RWPE2 (cell line): ENCODE results near the gene OR10T2.

Source experiments
- ATAC-seq: fragments of 200-7000 bp; cut with Tn5 transposase; 3 replicates; pipeline ENCODE4 v1.9.1; 2021; ENCODE audit warnings: low read depth
- DNase-seq: peaks from one replicate; pipeline ENCODE4 v3.0.0-alpha.2; 2020; ENCODE audit warnings: low spot score
- H3K27ac ChIP-seq: fragments of 450-650 bp; 2 replicates; pipeline ENCODE4 v1.5.1; 2017; ENCODE audit warnings: mild to moderate bottlenecking; ENCODE audit not compliant: poor library complexity, severe bottlenecking
- H3K27me3 ChIP-seq: fragments of 250-450 bp; sonication (Bioruptor Pico); 2 replicates; pipeline ENCODE4 v1.5.1; 2021; ENCODE audit warnings: mild to moderate bottlenecking, moderate library complexity; ENCODE audit not compliant: insufficient read depth, poor library complexity, severe bottlenecking
- H3K36me3 ChIP-seq: fragments of 250-450 bp; sonication (Bioruptor Pico); 2 replicates; pipeline ENCODE4 v1.5.1; 2020; ENCODE audit warnings: low read depth, mild to moderate bottlenecking, moderate library complexity
- H3K4me1 ChIP-seq: fragments of 250-450 bp; sonication (Bioruptor Pico); 2 replicates; pipeline ENCODE4 v1.5.1; 2021; ENCODE audit warnings: mild to moderate bottlenecking, moderate library complexity; ENCODE audit not compliant: insufficient read depth, poor library complexity, severe bottlenecking
- H3K4me3 ChIP-seq: fragments of 250-450 bp; sonication (Bioruptor Pico); 2 replicates; pipeline ENCODE4 v1.5.1; 2021; ENCODE audit warnings: mild to moderate bottlenecking, moderate library complexity; ENCODE audit not compliant: severe bottlenecking
- H3K9me3 ChIP-seq: fragments of 250-450 bp; sonication (Bioruptor Pico); 2 replicates; pipeline ENCODE4 v1.5.1; 2021; ENCODE audit warnings: mild to moderate bottlenecking, moderate library complexity; ENCODE audit not compliant: severe bottlenecking
- CTCF ChIP-seq: fragments of 450-650 bp; IDR thresholded peaks from one replicate; pipeline ENCODE4 v1.5.1; 2017; ENCODE audit warnings: mild to moderate bottlenecking, moderate library complexity; ENCODE audit not compliant: poor library complexity, severe bottlenecking

OR10T2 gene

GRCh38 chr1:158400871-158401270 lies 1.6 kb upstream of the OR10T2 start:
- no peak for TF ChIP-seq CTCF
- DNase-seq (no peak), ATAC-seq (no peak)
- Histone ChIP-seq H3K4me3 (no peak overlapping the region), H3K9me3 (no peaks in the 10 kb centered on the region), H3K27me3 (peaks cover 26% of the 10 kb centered on the region), H3K27ac (no peak overlapping the region), H3K36me3 (no peaks in the 10 kb centered on the region), H3K4me1 (no peaks in the 10 kb centered on the region)

- H3K27me3 ChIP-seq: peaks cover 18% of the 10 kb centered on the region
- no peak overlapping the region for H3K27ac ChIP-seq
- DNase-seq (no peak), ATAC-seq (no peak)
- no peaks in the 10 kb centered on the region for H3K4me1 ChIP-seq
- H3K36me3 ChIP-seq: no peaks in the 10 kb centered on the region
- H3K9me3 ChIP-seq: no peaks in the 10 kb centered on the region
- TF ChIP-seq CTCF: no peak
- no peak overlapping the region for H3K4me3 ChIP-seq
Observed at GRCh38 chr1:158396646-158397045, 2.6 kb downstream of the OR10T2 start.

- ATAC-seq (no peak), DNase-seq (no peak)
- peaks cover 2% of the 10 kb centered on the region for H3K9me3 ChIP-seq
- no peak overlapping the region for H3K4me3 ChIP-seq
- no peak overlapping the region for H3K27ac ChIP-seq
- no peaks in the 10 kb centered on the region for H3K4me1 ChIP-seq
- peaks cover 7% of the 10 kb centered on the region for H3K27me3 ChIP-seq
- TF ChIP-seq CTCF: no peak
- H3K36me3 ChIP-seq: no peaks in the 10 kb centered on the region
Observed at GRCh38 chr1:158393476-158393875, 5.8 kb downstream of the OR10T2 start.

- DNase-seq: no peak
- Histone ChIP-seq H3K4me3 (no peak overlapping the region), H3K27me3 (no peaks in the 10 kb centered on the region), H3K4me1 (no peaks in the 10 kb centered on the region), H3K27ac (no peak overlapping the region), H3K9me3 (peaks cover 2% of the 10 kb centered on the region), H3K36me3 (no peaks in the 10 kb centered on the region)
- no peak for ATAC-seq
- no peak for TF ChIP-seq CTCF
Observed at GRCh38 chr1:158391099-158391498, 8.2 kb downstream of the OR10T2 start.

GRCh38 chr1:158390331-158390730 lies 8.9 kb downstream of the OR10T2 start:
- H3K27ac ChIP-seq: no peak overlapping the region
- H3K9me3 ChIP-seq: peaks cover 2% of the 10 kb centered on the region
- no peak overlapping the region for H3K4me3 ChIP-seq
- no peaks in the 10 kb centered on the region for H3K4me1 ChIP-seq
- H3K27me3 ChIP-seq: no peaks in the 10 kb centered on the region
- H3K36me3 ChIP-seq: no peaks in the 10 kb centered on the region
- no peak for TF ChIP-seq CTCF
- no peak for ATAC-seq
- no peak for DNase-seq
